ENCODE measurements around the gene ABHD11. TPM values are rescaled to one million over a fixed set of nuclear protein-coding genes. Genes with fewer than 3 reads are reported as not detected.

ABHD11 gene
- total and polyA plus RNA-seq, 2 of the 4 experiments (the other 2 are of a cell fraction), result 13.4 to 19.9 TPM

DNA sequence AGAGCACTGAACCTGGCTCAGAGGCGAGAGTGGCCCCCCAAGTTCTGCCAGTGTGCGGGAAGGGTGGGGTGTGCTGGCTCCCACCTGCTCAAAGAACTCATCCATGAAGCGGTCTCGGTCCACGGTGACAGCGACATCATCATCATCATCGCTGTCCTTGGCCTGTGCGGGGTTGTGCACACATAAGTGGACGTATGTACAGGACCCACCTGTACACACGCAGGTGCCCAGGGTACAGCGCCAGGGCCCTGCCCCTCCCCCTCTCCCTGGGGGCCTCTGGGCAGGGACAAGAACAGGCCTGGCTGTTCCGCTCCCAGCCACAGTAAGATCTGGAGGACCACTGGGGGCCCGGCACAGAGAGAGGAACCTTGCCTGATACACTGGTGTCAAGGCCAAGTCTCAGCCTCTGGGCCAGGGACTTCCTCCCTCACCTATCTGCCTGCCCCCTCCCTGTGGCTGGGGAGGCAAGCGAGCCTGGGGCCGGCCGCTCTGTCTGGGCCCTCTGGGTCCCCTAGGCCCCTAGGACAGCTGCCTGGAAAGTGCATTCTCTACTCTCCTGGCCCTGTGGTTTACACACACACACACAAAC lies 29.5 kb downstream of the ABHD11 start:
- no peak overlapping the region for H2BK120ac ChIP-seq (ENCODE audit: low read depth, low read length)
- no peak overlapping the region for H3K56ac ChIP-seq (ENCODE audit: extremely low read depth, insufficient read depth, low read length)
- dilution Hi-C loops (cut with HindIII; ENCODE audit: low sequenced_read_pairs, unreplicated experiment) (no loop called here), in situ Hi-C loops (cut with MboI; ENCODE audit: low sequenced_read_pairs) (no loop called here), intact Hi-C loops (cut with micrococcal nuclease) (no loop called here)
- H4K91ac ChIP-seq (ENCODE audit: insufficient read depth, low read depth, low read length), result no peak overlapping the region
- no peak for TF ChIP-seq SMC3 (IDR thresholded peaks at IDR 0.05; ENCODE audit: low read depth, low read length)
- H2AK9ac ChIP-seq (replicated peaks; ENCODE audit: low read depth, low read length, poor library complexity), result no peak overlapping the region
- H3K9me3 ChIP-seq (ENCODE audit: control insufficient read depth, insufficient read depth, low read length), result no peaks in the 10 kb centered on the region
- no peak overlapping the region for H2BK20ac ChIP-seq (ENCODE audit: low read depth, low read length)
- H3K36me3 ChIP-seq (ENCODE audit: control insufficient read depth, insufficient read depth, low read length), result peaks cover 15% of the 10 kb centered on the region
- ChIA-PET POLR2A (ENCODE audit: unreplicated experiment) (no interaction called here), CTCF (no interaction called here)
- no peak overlapping the region for H4K5ac ChIP-seq (ENCODE audit: low read depth, low read length)
- no peak for DNase-seq
- no peak overlapping the region for H3K4me2 ChIP-seq (ENCODE audit: low read depth, low read length)
- H4K8ac ChIP-seq (ENCODE audit: low read depth in 2 of 2, low read length in 2 of 2), result no peak overlapping the region
- H3K27ac ChIP-seq (ENCODE audit: insufficient read depth, low read length), result no peak overlapping the region
- H3K18ac ChIP-seq (ENCODE audit: low read depth, low read length), result no peak overlapping the region
- no peak overlapping the region for H3K9ac ChIP-seq (ENCODE audit: low read depth, low read length)
- H2AFZ ChIP-seq (replicated peaks; ENCODE audit: low read length, poor library complexity), result no peak overlapping the region
- H2BK15ac ChIP-seq (ENCODE audit: low read depth, low read length), result no peak overlapping the region
- no peaks in the 10 kb centered on the region for H3K27me3 ChIP-seq (ENCODE audit: control insufficient read depth, insufficient read depth, low read length)
- no peak overlapping the region for H2AK5ac ChIP-seq (ENCODE audit: low read depth, low read length)
- BruUV-seq (replicated peaks), result no TSS peak
- H2BK5ac ChIP-seq (ENCODE audit: low read depth, low read length, poor library complexity, severe bottlenecking), result no peak overlapping the region
- H3K9me1 ChIP-seq (ENCODE audit: insufficient read depth, low read length), result peaks cover 13% of the 10 kb centered on the region
- no peak overlapping the region for H3K4me3 ChIP-seq (ENCODE audit: insufficient read depth, low read depth, low read length)
- H3K79me1 ChIP-seq (ENCODE audit: low read depth in 1 of 2, low read length in 2 of 2), result peaks cover 25 to 81% of the 10 kb centered on the region in 2 experiments
- no peak overlapping the region for H3K14ac ChIP-seq (replicated peaks; ENCODE audit: low read depth, low read length)
- no peak overlapping the region for H3K23ac ChIP-seq (ENCODE audit: low read depth, low read length)
- peaks cover 7% of the 10 kb centered on the region for H3K4me1 ChIP-seq (ENCODE audit: control insufficient read depth, insufficient read depth, low read length)
- peaks cover 85% of the 10 kb centered on the region for H4K20me1 ChIP-seq (ENCODE audit: insufficient read depth, low read length)
- no peak overlapping the region for H3K4ac ChIP-seq (ENCODE audit: low read depth, low read length)
- ATAC-seq (ENCODE audit: low read depth), result no peak
- WGBS, 2 experiments (ENCODE audit: extremely low coverage in 2 of 2, insufficient read length in 1 of 2), result 97% methylated on average over 9 of the region's 16 CpGs; no CpG with 5 or more reads in 1 of the 2 experiments

All from IMR-90 (cell line).